GM13977 (cell line): ENCODE results near the gene CDADC1.

ENCODE experiments used
- DNase-seq: peaks from one replicate; pipeline ENCODE4 v3.0.0; 2012; ENCODE audit warnings: low spot score
- CTCF ChIP-seq: IDR thresholded peaks from 2 replicates; pipeline ENCODE4 v1.5.1; 2012; ENCODE audit warnings: mild to moderate bottlenecking, control low read depth; ENCODE audit not compliant: insufficient read depth; ENCODE audit errors: extremely low read depth, missing control alignments
- in situ Hi-C: fragments of 300-500 bp; cut with MboI; formaldehyde crosslinking; loops from one replicate; pipeline ENCODE4 v1.12.0; 2022; ENCODE audit warnings: low sequenced_read_pairs, low pct_unique_long_range_greater_than_20kb, mixed read lengths, inconsistent platforms; ENCODE audit not compliant: unreplicated experiment

Gene CDADC1

GRCh38 chr13:49247643-49248621, at the start of gene CDADC1:
TSS of gene CDADC1 (plus strand) at chr13:49247925. CDS start at chr13:49248038, 113 bp downstream.
- peak; percentile 90 for DNase-seq
- TF ChIP-seq CTCF, result peak; percentile 6
- in situ Hi-C loops, result no loop called here

GRCh38 chr13:49206641-49207040, 41.1 kb upstream of the CDADC1 start:
- in situ Hi-C loops, result no loop called here
- no peak for DNase-seq
- TF ChIP-seq CTCF, result no peak

GRCh38 chr13:49208619-49209018, 39.1 kb upstream of the CDADC1 start:
- TF ChIP-seq CTCF, result no peak
- DNase-seq, result no peak
- in situ Hi-C loops, result no loop called here

- DNase-seq, result no peak
- in situ Hi-C loops, result no loop called here
- TF ChIP-seq CTCF, result no peak
These were observed 37.6 kb upstream of the CDADC1 start for GRCh38 chr13:49210114-49210513.

GRCh38 chr13:49210669-49211068, 37.1 kb upstream of the CDADC1 start:
- DNase-seq, result no peak
- no peak for TF ChIP-seq CTCF
- in situ Hi-C loops, result no loop called here

- DNase-seq, result no peak
- in situ Hi-C loops, result no loop called here
- no peak for TF ChIP-seq CTCF
These were observed 34.2 kb upstream of the CDADC1 start for GRCh38 chr13:49213539-49213938.
